WTC11 (cell line): Measurements from ENCODE around the gene CTPS2. TPM values are rescaled to one million over a fixed set of nuclear protein-coding genes. Genes with fewer than 3 reads are reported as not detected.
A peak's percentile ranks its signal among the peaks of the same experiment; 100 is the strongest.

Experiments
- ATAC-seq: fragments of 200-7000 bp; cut with Tn5 transposase; 2 replicates; pipeline ENCODE4 v1.10.0; 2021; ENCODE audit warnings: mild to moderate bottlenecking, moderate library complexity
- CTCF ChIA-PET: fragments of 300-600 bp; sonication (Branson Sonifier 250); formaldehyde crosslinking; loops from one replicate; lab custom pipeline; 2021; ENCODE audit warnings: antibody characterized with exemption; lab: Charles Lee
- POLR2A ChIA-PET: fragments of 350-600 bp; sonication (Branson Sonifier 250); formaldehyde crosslinking; loops from one replicate; lab custom pipeline; 2021; ENCODE audit warnings: antibody characterized with exemption; lab: Charles Lee
- DNase-seq: peaks from one replicate; pipeline ENCODE4 v3.0.0; 2021; ENCODE audit warnings: low spot score
- H3K27ac Mint-ChIP-seq: 2 replicates; pipeline ENCODE4 v1.8.0; 2021; ENCODE audit warnings: mixed read lengths
- H3K27me3 Mint-ChIP-seq: 2 replicates; pipeline ENCODE4 v1.8.0; 2021; ENCODE audit warnings: low read depth, mild to moderate bottlenecking, moderate library complexity, mixed read lengths
- H3K36me3 Mint-ChIP-seq: 2 replicates; pipeline ENCODE4 v1.8.0; 2021; ENCODE audit warnings: mixed read lengths
- H3K4me1 Mint-ChIP-seq: 2 replicates; pipeline ENCODE4 v1.8.0; 2022; ENCODE audit warnings: mixed read lengths
- H3K4me3 Mint-ChIP-seq: 2 replicates; pipeline ENCODE4 v1.8.0; 2021; ENCODE audit warnings: mild to moderate bottlenecking, moderate library complexity, mixed read lengths
- H3K9me3 Mint-ChIP-seq: 2 replicates; pipeline ENCODE4 v1.8.0; 2021; ENCODE audit warnings: mixed read lengths
- AR ChIP-seq: fragments of 250-450 bp; sonication (Bioruptor Pico); IDR thresholded peaks from 2 replicates; pipeline ENCODE4 v1.9.0; 2021; ENCODE audit warnings: mild to moderate bottlenecking
- ATF2 ChIP-seq: sonication (generic); formaldehyde crosslinking; IDR thresholded peaks from 2 replicates; pipeline ENCODE4 v1.8.1; 2022; ENCODE audit warnings: low read depth, missing genetic modification reagents, borderline replicate concordance
- ATF3 ChIP-seq: sonication (generic); formaldehyde crosslinking; conservative IDR thresholded peaks from 2 replicates; pipeline ENCODE4 v1.8.1; 2022; ENCODE audit warnings: mild to moderate bottlenecking, missing genetic modification reagents
- EMX1 ChIP-seq: fragments of 250-450 bp; sonication (Bioruptor Pico); IDR thresholded peaks from 2 replicates; pipeline ENCODE4 v1.8.0; 2021; ENCODE audit warnings: mild to moderate bottlenecking
- FOXP4 ChIP-seq: sonication (generic); formaldehyde crosslinking; IDR thresholded peaks from 2 replicates; pipeline ENCODE4 v1.8.0; 2022; ENCODE audit warnings: mild to moderate bottlenecking, missing genetic modification reagents
- NR2C2 ChIP-seq: sonication (generic); formaldehyde crosslinking; IDR thresholded peaks from 2 replicates; pipeline ENCODE4 v1.8.0; 2022; ENCODE audit warnings: mild to moderate bottlenecking, missing genetic modification reagents
- RORB ChIP-seq: fragments of 250-450 bp; sonication (Bioruptor Pico); IDR thresholded peaks from 2 replicates; pipeline ENCODE4 v1.9.0; 2021; ENCODE audit warnings: mild to moderate bottlenecking
- STAT6 ChIP-seq: sonication (generic); formaldehyde crosslinking; conservative IDR thresholded peaks from 2 replicates; pipeline ENCODE4 v1.8.1; 2023; ENCODE audit warnings: mild to moderate bottlenecking, low read depth, missing genetic modification reagents, moderate library complexity
- TEAD4 ChIP-seq: sonication (generic); formaldehyde crosslinking; IDR thresholded peaks from 2 replicates; pipeline ENCODE4 v1.8.0; 2022; ENCODE audit warnings: mild to moderate bottlenecking, missing genetic modification reagents
- ZBTB43 ChIP-seq: sonication (generic); formaldehyde crosslinking; IDR thresholded peaks from 2 replicates; pipeline ENCODE4 v1.8.1; 2023; ENCODE audit warnings: mild to moderate bottlenecking, missing genetic modification reagents
- ZNF121 ChIP-seq: sonication (generic); formaldehyde crosslinking; IDR thresholded peaks from 2 replicates; pipeline ENCODE4 v1.8.0; 2023; ENCODE audit warnings: missing genetic modification reagents
- ZNF138 ChIP-seq: sonication (generic); formaldehyde crosslinking; conservative IDR thresholded peaks from 2 replicates; pipeline ENCODE4 v1.8.1; 2022; ENCODE audit warnings: mild to moderate bottlenecking, moderate library complexity, missing genetic modification reagents
- ZNF396 ChIP-seq: fragments of 250-450 bp; sonication (Bioruptor Pico); IDR thresholded peaks from 2 replicates; pipeline ENCODE4 v1.8.0; 2021; ENCODE audit warnings: mild to moderate bottlenecking, moderate library complexity, borderline replicate concordance
- ZNF512 ChIP-seq: sonication (generic); formaldehyde crosslinking; IDR thresholded peaks from 2 replicates; pipeline ENCODE4 v1.8.1; 2022; ENCODE audit warnings: missing genetic modification reagents, borderline replicate concordance
- total RNA-seq: library from RNA; stranded (reverse); gene quantifications from 3 replicates; pipeline ENCODE4 v1.2.3, GENCODE V29; 2021

Gene CTPS2
- total RNA-seq, 1 experiment from 2014 or later, result 23.2 TPM

- peaks cover 21% of the 10 kb centered on the region for H3K36me3 Mint-ChIP-seq
- no peak for ATAC-seq
- CTCF ChIA-PET, result no interaction called here
- no peak overlapping the region for H3K27ac Mint-ChIP-seq
- TF ChIP-seq EMX1, result no peak
- TF ChIP-seq FOXP4 (CRISPR knock-in tag), result no peak
- TF ChIP-seq ATF3 (CRISPR knock-in tag), result no peak
- TF ChIP-seq ZNF138 (CRISPR knock-in tag), result no peak
- no peak for TF ChIP-seq ZBTB43
- TF ChIP-seq NR2C2 (CRISPR knock-in tag), result no peak
- no peak for TF ChIP-seq ZNF512 (CRISPR knock-in tag)
- TF ChIP-seq, all 79 proteins: peak for 0
- POLR2A ChIA-PET, result no interaction called here
- H3K4me1 Mint-ChIP-seq, result peaks cover 9% of the 10 kb centered on the region
- no peak overlapping the region for H3K4me3 Mint-ChIP-seq
- no peaks in the 10 kb centered on the region for H3K9me3 Mint-ChIP-seq
- H3K27me3 Mint-ChIP-seq, result no peaks in the 10 kb centered on the region
- DNase-seq, result no peak
Observed at GRCh38 chrX:16708016-16708415, 4.5 kb downstream of the CTPS2 start.

GRCh38 chrX:16705370-16705769 lies 7.1 kb downstream of the CTPS2 start:
- H3K4me1 Mint-ChIP-seq, result no peaks in the 10 kb centered on the region
- H3K27me3 Mint-ChIP-seq, result no peaks in the 10 kb centered on the region
- ChIA-PET CTCF (no interaction called here), POLR2A (no interaction called here)
- H3K9me3 Mint-ChIP-seq, result no peaks in the 10 kb centered on the region
- no peak overlapping the region for H3K27ac Mint-ChIP-seq
- DNase-seq (no peak), ATAC-seq (no peak)
- TF ChIP-seq ZNF121 (CRISPR knock-in tag) (peak; percentile 49; the same call in 1 of the 2 replicates), RORB (no peak)
- H3K4me3 Mint-ChIP-seq, result no peak overlapping the region
- peaks cover 39% of the 10 kb centered on the region for H3K36me3 Mint-ChIP-seq

- CTCF ChIA-PET, result no interaction called here
- H3K4me1 Mint-ChIP-seq, result no peaks in the 10 kb centered on the region
- no peak overlapping the region for H3K27ac Mint-ChIP-seq
- H3K36me3 Mint-ChIP-seq, result peaks cover 39% of the 10 kb centered on the region
- H3K9me3 Mint-ChIP-seq, result no peaks in the 10 kb centered on the region
- H3K27me3 Mint-ChIP-seq, result no peaks in the 10 kb centered on the region
- H3K4me3 Mint-ChIP-seq, result no peak overlapping the region
- ATAC-seq (no peak), DNase-seq (no peak)
- POLR2A ChIA-PET, result interaction anchor here (0.7 kb wide), 1 partner anchor 16 kb away, joined by 4 read pairs; no protein-coding TSS in a partner anchor
- no peak for TF ChIP-seq TEAD4 (CRISPR knock-in tag)
- no peak for TF ChIP-seq ATF2
- no peak for TF ChIP-seq AR
- TF ChIP-seq ZNF396, result no peak
- TF ChIP-seq STAT6 (CRISPR knock-in tag), result no peak
Observed at GRCh38 chrX:16702700-16703599, 9.5 kb downstream of the CTPS2 start.
